Measurements from ENCODE around the gene FAM210B.
"Not testable (repeated sequence)": the region's sequence is repeated elsewhere in the genome, so short reads cannot be mapped to it uniquely, and the experiment has no call there.

The FAM210B gene

GRCh38 chr20:56358600-56359211 is at the start of gene FAM210B:
Gene FAM210B (plus strand): TSS chr20:56358974. CDS start chr20:56359006, 32 bp downstream.
- peak within 1 kb of the TSS; percentile 82 for H3K4me3 ChIP-seq
- no peaks in the 10 kb centered on the region for H3K36me3 ChIP-seq
- H3K27ac ChIP-seq = peak within 1 kb of the TSS; percentile 61
- H3K4me1 ChIP-seq = peaks cover 22% of the 10 kb centered on the region
- H3K9me3 ChIP-seq = no peaks in the 10 kb centered on the region
- no peak for TF ChIP-seq Cebpa-rat (IDR thresholded peaks at IDR 0.05)
- H3K4me2 ChIP-seq = peak within 1 kb of the TSS; percentile 98
- no peaks in the 10 kb centered on the region for H3K27me3 ChIP-seq
- H4K20me1 ChIP-seq = no peaks in the 10 kb centered on the region
- H3K9ac ChIP-seq = peak within 1 kb of the TSS; percentile 80

- H3K4me2 ChIP-seq = no peak overlapping the region
- no peaks in the 10 kb centered on the region for H3K36me3 ChIP-seq
- H3K27me3 ChIP-seq = no peaks in the 10 kb centered on the region
- TF ChIP-seq Cebpa-rat (IDR thresholded peaks at IDR 0.05) = no peak
- H3K9ac ChIP-seq = no peak overlapping the region
- no peaks in the 10 kb centered on the region for H4K20me1 ChIP-seq
- H3K27ac ChIP-seq = no peak overlapping the region
- H3K9me3 ChIP-seq = no peaks in the 10 kb centered on the region
- H3K4me1 ChIP-seq = no peaks in the 10 kb centered on the region
- H3K4me3 ChIP-seq = no peak overlapping the region
Measured at GRCh38 chr20:56316051-56316450, 42.7 kb upstream of the FAM210B start.

GRCh38 chr20:56316483-56316882 is 42.3 kb upstream of the FAM210B start:
- Histone ChIP-seq H3K4me1 (no peaks in the 10 kb centered on the region), H3K27ac (no peak overlapping the region), H3K4me2 (no peak overlapping the region), H3K9ac (no peak overlapping the region), H4K20me1 (no peaks in the 10 kb centered on the region), H3K27me3 (no peaks in the 10 kb centered on the region), H3K4me3 (no peak overlapping the region), H3K36me3 (no peaks in the 10 kb centered on the region), H3K9me3 (no peaks in the 10 kb centered on the region)
- TF ChIP-seq Cebpa-rat (IDR thresholded peaks at IDR 0.05) = no peak

- no peaks in the 10 kb centered on the region for H4K20me1 ChIP-seq
- H3K4me2 ChIP-seq = no peak overlapping the region
- no peak overlapping the region for H3K27ac ChIP-seq
- H3K9ac ChIP-seq = no peak overlapping the region
- H3K4me3 ChIP-seq = no peak overlapping the region
- no peak for TF ChIP-seq Cebpa-rat (IDR thresholded peaks at IDR 0.05)
- no peaks in the 10 kb centered on the region for H3K36me3 ChIP-seq
- H3K27me3 ChIP-seq = no peaks in the 10 kb centered on the region
- H3K9me3 ChIP-seq = no peaks in the 10 kb centered on the region
- H3K4me1 ChIP-seq = no peaks in the 10 kb centered on the region
Measured at GRCh38 chr20:56322681-56323080, 36.1 kb upstream of the FAM210B start.

GRCh38 chr20:56323206-56323605 is 35.6 kb upstream of the FAM210B start:
- Histone ChIP-seq H3K4me3 (no peak overlapping the region), H3K27ac (no peak overlapping the region), H3K4me1 (no peaks in the 10 kb centered on the region), H4K20me1 (no peaks in the 10 kb centered on the region), H3K36me3 (no peaks in the 10 kb centered on the region), H3K9ac (no peak overlapping the region), H3K9me3 (no peaks in the 10 kb centered on the region), H3K4me2 (no peak overlapping the region), H3K27me3 (no peaks in the 10 kb centered on the region)
- TF ChIP-seq Cebpa-rat (IDR thresholded peaks at IDR 0.05) = no peak

- Histone ChIP-seq H3K36me3 (no peaks in the 10 kb centered on the region), H3K27ac (no peak overlapping the region), H3K9ac (no peak overlapping the region), H3K9me3 (no peaks in the 10 kb centered on the region), H3K4me2 (no peak overlapping the region), H3K4me1 (no peaks in the 10 kb centered on the region), H4K20me1 (no peaks in the 10 kb centered on the region), H3K4me3 (no peak overlapping the region), H3K27me3 (no peaks in the 10 kb centered on the region)
- TF ChIP-seq Cebpa-rat (IDR thresholded peaks at IDR 0.05) = no peak
Measured at GRCh38 chr20:56323656-56324055, 35.1 kb upstream of the FAM210B start.

GRCh38 chr20:56324806-56325205 is 34.0 kb upstream of the FAM210B start:
- Histone ChIP-seq H3K27ac (no peak overlapping the region), H3K4me3 (no peak overlapping the region), H4K20me1 (no peaks in the 10 kb centered on the region), H3K9me3 (no peaks in the 10 kb centered on the region), H3K36me3 (no peaks in the 10 kb centered on the region), H3K27me3 (no peaks in the 10 kb centered on the region), H3K9ac (no peak overlapping the region), H3K4me2 (no peak overlapping the region), H3K4me1 (no peaks in the 10 kb centered on the region)
- TF ChIP-seq Cebpa-rat (IDR thresholded peaks at IDR 0.05) = peak; percentile 51; the same call in 1 of the 2 replicates

- Histone ChIP-seq H3K27ac (no peak overlapping the region), H3K4me1 (no peaks in the 10 kb centered on the region), H4K20me1 (no peaks in the 10 kb centered on the region), H3K4me2 (no peak overlapping the region), H3K9ac (no peak overlapping the region), H3K27me3 (no peaks in the 10 kb centered on the region), H3K9me3 (no peaks in the 10 kb centered on the region), H3K36me3 (no peaks in the 10 kb centered on the region), H3K4me3 (no peak overlapping the region)
- no peak for TF ChIP-seq Cebpa-rat (IDR thresholded peaks at IDR 0.05)
Measured at GRCh38 chr20:56328861-56329260, 29.9 kb upstream of the FAM210B start.

GRCh38 chr20:56336709-56337108 is 22.1 kb upstream of the FAM210B start:
- H4K20me1 ChIP-seq, H3K4me2 ChIP-seq, H3K4me1 ChIP-seq, H3K4me3 ChIP-seq, H3K27ac ChIP-seq, H3K9ac ChIP-seq, H3K27me3 ChIP-seq, H3K36me3 ChIP-seq: not testable (repeated sequence)
- peaks cover 16% of the 10 kb centered on the region for H3K9me3 ChIP-seq

- no peak for TF ChIP-seq Cebpa-rat (IDR thresholded peaks at IDR 0.05)
Measured at GRCh38 chr20:56342783-56343182, 16.0 kb upstream of the FAM210B start.

GRCh38 chr20:56343861-56344381 is 14.9 kb upstream of the FAM210B start:
- Histone ChIP-seq H3K36me3 (no peaks in the 10 kb centered on the region), H3K9me3 (no peaks in the 10 kb centered on the region), H3K4me2 (peak overlapping the region; percentile 40), H3K4me1 (no peaks in the 10 kb centered on the region), H3K27me3 (peaks cover 14% of the 10 kb centered on the region), H3K9ac (no peak overlapping the region), H4K20me1 (no peaks in the 10 kb centered on the region), H3K4me3 (no peak overlapping the region), H3K27ac (no peak overlapping the region)
- TF ChIP-seq Cebpa-rat (IDR thresholded peaks at IDR 0.05) = no peak

More at GRCh38 chr20:56342783-56343182, 16.0 kb upstream of the FAM210B start:
- Histone ChIP-seq H3K9me3 (no peaks in the 10 kb centered on the region), H3K36me3 (no peaks in the 10 kb centered on the region), H3K27me3 (peaks cover 14% of the 10 kb centered on the region), H3K9ac (no peak overlapping the region), H3K27ac (no peak overlapping the region), H3K4me1 (no peaks in the 10 kb centered on the region), H3K4me3 (no peak overlapping the region), H4K20me1 (no peaks in the 10 kb centered on the region), H3K4me2 (no peak overlapping the region)

All from BLaER1 (cell line).